PC-3 (cell line): ENCODE data around the gene FOXI2.

Experiments
- EZH2 ChIP-seq: fragments of 300-600 bp; sonication (generic); IDR thresholded peaks from one replicate; pipeline ENCODE4 v1.6.1; 2017; ENCODE audit warnings: antibody characterized with exemption, mild to moderate bottlenecking, low read length; ENCODE audit not compliant: unreplicated experiment
- EZH2phosphoT487 ChIP-seq: fragments of 300-600 bp; sonication (generic); IDR thresholded peaks from 2 replicates; pipeline ENCODE4 v1.6.1; 2018; ENCODE audit warnings: mild to moderate bottlenecking, antibody characterized with exemption, low read length, borderline replicate concordance
- TF ChIP-seq, protein P1 (sequence below): fragments of 300-600 bp; sonication (generic); conservative IDR thresholded peaks from 2 replicates; pipeline ENCODE4 v1.5.1; 2017; ENCODE audit warnings: antibody characterized with exemption, low read depth, mild to moderate bottlenecking, low read length

DNA sequence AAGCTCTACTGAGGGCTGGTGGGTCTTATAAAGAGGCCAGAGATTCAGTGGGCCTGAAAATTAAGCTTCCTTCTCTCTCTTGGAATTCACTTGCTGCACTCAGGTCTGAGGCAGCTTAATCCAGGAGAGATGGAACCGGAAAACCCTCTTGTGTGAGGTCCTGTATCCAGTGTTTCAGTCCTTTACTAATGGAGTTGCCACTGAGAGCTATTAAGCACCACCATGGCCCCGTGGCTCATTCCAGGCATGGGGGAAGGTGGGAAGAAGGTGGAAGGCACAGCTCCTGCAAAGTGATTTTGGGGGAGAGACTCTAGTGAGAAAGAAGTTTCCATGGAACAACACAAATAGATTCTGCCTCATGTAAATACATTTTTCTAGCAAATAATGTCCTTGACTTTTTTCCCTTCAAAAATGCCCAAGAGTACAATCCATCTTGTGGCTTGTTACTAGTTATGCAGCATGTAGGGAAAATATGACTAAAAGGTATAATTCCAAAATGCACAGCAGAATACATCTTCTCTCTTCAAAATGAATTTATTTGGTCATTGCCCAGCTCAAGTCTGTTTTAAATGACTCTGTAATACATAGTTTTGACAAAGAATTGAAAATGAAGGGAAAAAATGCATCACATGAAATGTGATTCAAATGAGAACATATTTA, 46.7 kb upstream of the FOXI2 start:
- TF ChIP-seq EZH2 (no peak), EZH2phosphoT487 (no peak)
- TF ChIP-seq, protein P1, sequence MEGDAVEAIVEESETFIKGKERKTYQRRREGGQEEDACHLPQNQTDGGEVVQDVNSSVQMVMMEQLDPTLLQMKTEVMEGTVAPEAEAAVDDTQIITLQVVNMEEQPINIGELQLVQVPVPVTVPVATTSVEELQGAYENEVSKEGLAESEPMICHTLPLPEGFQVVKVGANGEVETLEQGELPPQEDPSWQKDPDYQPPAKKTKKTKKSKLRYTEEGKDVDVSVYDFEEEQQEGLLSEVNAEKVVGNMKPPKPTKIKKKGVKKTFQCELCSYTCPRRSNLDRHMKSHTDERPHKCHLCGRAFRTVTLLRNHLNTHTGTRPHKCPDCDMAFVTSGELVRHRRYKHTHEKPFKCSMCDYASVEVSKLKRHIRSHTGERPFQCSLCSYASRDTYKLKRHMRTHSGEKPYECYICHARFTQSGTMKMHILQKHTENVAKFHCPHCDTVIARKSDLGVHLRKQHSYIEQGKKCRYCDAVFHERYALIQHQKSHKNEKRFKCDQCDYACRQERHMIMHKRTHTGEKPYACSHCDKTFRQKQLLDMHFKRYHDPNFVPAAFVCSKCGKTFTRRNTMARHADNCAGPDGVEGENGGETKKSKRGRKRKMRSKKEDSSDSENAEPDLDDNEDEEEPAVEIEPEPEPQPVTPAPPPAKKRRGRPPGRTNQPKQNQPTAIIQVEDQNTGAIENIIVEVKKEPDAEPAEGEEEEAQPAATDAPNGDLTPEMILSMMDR, result no peak
